SW480 (cell line): ENCODE results near the gene CLEC10A.
"Not testable (repeated sequence)": the region's sequence is repeated elsewhere in the genome, so short reads cannot be mapped to it uniquely, and the experiment has no call there.

Experiments used
- DNase-seq: peaks from one replicate; pipeline ENCODE4 v3.0.0-alpha.2; 2016; ENCODE audit warnings: low spot score

Gene CLEC10A

GRCh38 chr17:7108560-7108925 lies 28.5 kb upstream of the CLEC10A start:
- no peak for DNase-seq

GRCh38 chr17:7107795-7108559 lies 27.9 kb upstream of the CLEC10A start:
- DNase-seq, result no peak

GRCh38 chr17:7107012-7107754 lies 27.1 kb upstream of the CLEC10A start:
- no peak for DNase-seq

GRCh38 chr17:7102421-7102820 lies 22.4 kb upstream of the CLEC10A start:
- DNase-seq, result no peak

GRCh38 chr17:7101531-7101930 lies 21.5 kb upstream of the CLEC10A start:
- no peak for DNase-seq

GRCh38 chr17:7100641-7101379 lies 20.8 kb upstream of the CLEC10A start:
- not testable (repeated sequence) for DNase-seq

- DNase-seq, result no peak
Observed at GRCh38 chr17:7098802-7099459, 18.9 kb upstream of the CLEC10A start.

- DNase-seq, result no peak
Observed at GRCh38 chr17:7097940-7098339, 17.9 kb upstream of the CLEC10A start.

GRCh38 chr17:7095625-7096024 lies 15.6 kb upstream of the CLEC10A start:
- no peak for DNase-seq

GRCh38 chr17:7094652-7095019 lies 14.6 kb upstream of the CLEC10A start:
- DNase-seq, result no peak

GRCh38 chr17:7091311-7092005 lies 11.4 kb upstream of the CLEC10A start:
- DNase-seq, result not testable (repeated sequence)

GRCh38 chr17:7089570-7089969 lies 9.5 kb upstream of the CLEC10A start:
- not testable (repeated sequence) for DNase-seq

- DNase-seq, result not testable (repeated sequence)
Observed at GRCh38 chr17:7088442-7088841, 8.4 kb upstream of the CLEC10A start.

- no peak for DNase-seq
Observed at GRCh38 chr17:7084088-7084487, 4.0 kb upstream of the CLEC10A start.

GRCh38 chr17:7083592-7083991 lies 3.5 kb upstream of the CLEC10A start:
- DNase-seq, result no peak

GRCh38 chr17:7081341-7082062 lies 1.5 kb upstream of the CLEC10A start:
- no peak for DNase-seq

GRCh38 chr17:7080456-7081041 lies 498 bp upstream of the CLEC10A start:
- no peak for DNase-seq

- DNase-seq, result no peak
Observed at GRCh38 chr17:7078711-7079110, 1.3 kb downstream of the CLEC10A start.

GRCh38 chr17:7077911-7078546 lies 2.0 kb downstream of the CLEC10A start:
- DNase-seq, result no peak

GRCh38 chr17:7074931-7075330 lies 5.1 kb downstream of the CLEC10A start:
- DNase-seq, result no peak
